GM19035 (cell line): ENCODE results near the gene OR51T1.
"Not testable (repeated sequence)": the region's sequence is repeated elsewhere in the genome, so short reads cannot be mapped to it uniquely, and the experiment has no call there.

Experiments
- ATAC-seq: cut with Tn5 transposase; IDR thresholded peaks from one replicate; pipeline ENCODE4 v1.9.1; 2021; ENCODE audit not compliant: unreplicated experiment

Gene OR51T1, protein sequence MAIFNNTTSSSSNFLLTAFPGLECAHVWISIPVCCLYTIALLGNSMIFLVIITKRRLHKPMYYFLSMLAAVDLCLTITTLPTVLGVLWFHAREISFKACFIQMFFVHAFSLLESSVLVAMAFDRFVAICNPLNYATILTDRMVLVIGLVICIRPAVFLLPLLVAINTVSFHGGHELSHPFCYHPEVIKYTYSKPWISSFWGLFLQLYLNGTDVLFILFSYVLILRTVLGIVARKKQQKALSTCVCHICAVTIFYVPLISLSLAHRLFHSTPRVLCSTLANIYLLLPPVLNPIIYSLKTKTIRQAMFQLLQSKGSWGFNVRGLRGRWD

DNA sequence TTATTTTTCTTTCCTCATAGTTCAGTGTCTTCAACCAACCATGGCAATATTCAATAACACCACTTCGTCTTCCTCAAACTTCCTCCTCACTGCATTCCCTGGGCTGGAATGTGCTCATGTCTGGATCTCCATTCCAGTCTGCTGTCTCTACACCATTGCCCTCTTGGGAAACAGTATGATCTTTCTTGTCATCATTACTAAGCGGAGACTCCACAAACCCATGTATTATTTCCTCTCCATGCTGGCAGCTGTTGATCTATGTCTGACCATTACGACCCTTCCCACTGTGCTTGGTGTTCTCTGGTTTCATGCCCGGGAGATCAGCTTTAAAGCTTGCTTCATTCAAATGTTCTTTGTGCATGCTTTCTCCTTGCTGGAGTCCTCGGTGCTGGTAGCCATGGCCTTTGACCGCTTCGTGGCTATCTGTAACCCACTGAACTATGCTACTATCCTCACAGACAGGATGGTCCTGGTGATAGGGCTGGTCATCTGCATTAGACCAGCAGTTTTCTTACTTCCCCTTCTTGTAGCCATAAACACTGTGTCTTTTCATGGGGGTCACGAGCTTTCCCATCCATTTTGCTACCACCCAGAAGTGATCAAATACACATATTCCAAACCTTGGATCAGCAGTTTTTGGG lies at the start of gene OR51T1:
Gene OR51T1, plus strand, starts transcription at position 41 of the 641 bp plus-strand sequence. Its CDS starts 0 bp downstream, at position 41.
- ATAC-seq: no peak

DNA sequence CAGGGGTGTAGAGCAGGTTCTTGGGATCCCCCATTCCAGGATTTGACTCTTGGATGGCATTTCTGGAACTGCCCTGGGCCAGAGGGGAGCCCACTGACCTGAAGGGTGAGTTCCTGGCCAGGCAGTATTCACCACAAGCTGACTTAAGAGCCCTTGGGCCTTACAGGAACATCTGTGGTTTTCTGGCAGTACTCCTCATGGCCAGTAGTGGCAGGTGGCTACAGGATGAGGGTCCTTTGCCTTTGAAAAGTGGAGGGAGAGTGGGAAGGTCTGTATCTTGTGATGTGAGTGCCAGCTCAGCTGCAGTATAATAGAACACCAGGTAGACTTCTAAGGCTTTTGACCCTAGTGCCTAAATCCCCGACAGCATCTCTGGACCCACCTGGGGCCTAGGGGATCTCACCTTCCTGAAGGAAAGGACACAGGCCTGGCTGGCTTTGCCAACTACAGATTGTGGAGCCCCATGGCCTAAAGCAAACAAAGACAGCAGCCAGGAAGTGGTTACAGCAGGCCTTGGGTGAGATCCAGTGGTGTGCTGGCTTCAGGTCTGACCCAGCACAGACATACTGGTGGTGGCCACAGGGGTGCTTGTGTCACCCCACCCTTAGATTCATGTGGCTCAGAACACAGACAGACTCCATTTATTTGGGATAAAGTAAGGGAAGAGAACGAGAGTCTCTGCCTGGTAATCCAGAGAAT lies 41.7 kb upstream of the OR51T1 start:
- no peak for ATAC-seq

DNA sequence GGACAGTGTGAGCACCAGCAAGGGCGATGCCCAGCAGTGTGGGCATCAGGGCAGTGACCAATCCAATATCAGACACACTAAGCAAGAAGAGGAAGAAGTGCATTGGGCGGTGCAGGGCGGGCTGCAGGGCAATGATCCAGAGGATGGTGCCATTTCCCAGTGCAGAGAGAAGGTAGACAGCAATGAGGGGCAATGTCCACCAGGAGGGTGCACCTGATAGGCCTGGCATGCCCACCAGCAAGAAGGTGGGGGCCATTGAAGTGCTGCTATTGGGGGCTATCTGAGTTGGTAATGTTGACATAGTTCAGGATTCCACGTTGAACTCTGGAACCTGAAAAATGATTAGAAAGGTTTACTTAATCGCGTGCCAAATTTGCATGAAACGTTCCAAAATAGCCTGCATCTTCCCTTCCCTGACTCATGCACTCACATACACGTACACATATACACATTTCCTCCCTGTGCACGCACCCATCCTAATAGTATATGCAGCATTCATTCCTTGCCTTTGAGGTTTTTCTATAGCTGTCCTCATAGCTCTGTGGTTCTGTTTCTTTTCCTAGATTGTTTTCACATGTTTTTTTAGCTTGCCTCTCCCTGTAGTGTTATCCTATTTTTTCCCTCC lies 32.7 kb upstream of the OR51T1 start, which contains the start of gene OR51S1:
Gene OR51S1, minus strand, starts transcription at position 301 of the 625 bp plus-strand sequence. Its CDS starts 0 bp downstream, at position 301.
- ATAC-seq: no peak

DNA sequence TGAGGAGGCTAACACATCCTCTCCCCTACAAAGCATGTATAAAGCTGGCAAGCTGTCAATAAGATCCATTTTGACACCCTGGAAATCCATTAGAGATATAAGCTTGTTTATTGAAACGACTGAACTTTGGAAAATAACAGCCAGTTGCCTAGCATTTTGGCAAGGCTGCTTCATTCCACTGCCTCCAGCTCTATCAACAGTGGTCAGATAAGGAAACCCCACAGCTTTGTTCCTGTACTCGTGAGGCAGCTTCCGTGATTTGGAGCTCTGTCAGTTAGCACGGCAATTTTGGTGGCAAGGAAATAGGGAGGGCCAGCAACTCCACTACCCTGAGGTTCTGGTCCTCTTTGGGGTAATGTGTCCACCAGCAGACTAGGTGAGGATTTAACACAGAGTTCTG lies 30.7 kb upstream of the OR51T1 start:
- ATAC-seq: no peak

DNA sequence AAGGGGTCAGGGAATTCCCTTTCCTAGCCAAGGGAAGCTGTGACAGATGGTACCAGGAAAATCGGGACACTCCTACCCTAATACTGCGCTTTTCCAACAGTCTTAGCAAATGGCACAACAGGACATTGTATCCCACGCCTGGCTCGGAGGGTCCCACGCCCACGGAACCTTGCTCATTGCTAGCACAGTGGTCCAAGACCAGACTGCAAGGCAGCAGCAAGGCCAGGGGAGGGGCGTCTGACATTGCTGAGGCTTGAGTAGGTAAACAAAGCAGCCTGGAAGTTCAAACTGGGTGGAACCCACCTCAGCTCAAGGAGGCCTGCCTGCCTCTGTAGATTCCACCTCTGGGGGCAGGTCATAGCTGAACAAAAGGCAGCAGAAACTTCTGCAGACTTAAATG lies 27.4 kb upstream of the OR51T1 start:
- not testable (repeated sequence) for ATAC-seq

DNA sequence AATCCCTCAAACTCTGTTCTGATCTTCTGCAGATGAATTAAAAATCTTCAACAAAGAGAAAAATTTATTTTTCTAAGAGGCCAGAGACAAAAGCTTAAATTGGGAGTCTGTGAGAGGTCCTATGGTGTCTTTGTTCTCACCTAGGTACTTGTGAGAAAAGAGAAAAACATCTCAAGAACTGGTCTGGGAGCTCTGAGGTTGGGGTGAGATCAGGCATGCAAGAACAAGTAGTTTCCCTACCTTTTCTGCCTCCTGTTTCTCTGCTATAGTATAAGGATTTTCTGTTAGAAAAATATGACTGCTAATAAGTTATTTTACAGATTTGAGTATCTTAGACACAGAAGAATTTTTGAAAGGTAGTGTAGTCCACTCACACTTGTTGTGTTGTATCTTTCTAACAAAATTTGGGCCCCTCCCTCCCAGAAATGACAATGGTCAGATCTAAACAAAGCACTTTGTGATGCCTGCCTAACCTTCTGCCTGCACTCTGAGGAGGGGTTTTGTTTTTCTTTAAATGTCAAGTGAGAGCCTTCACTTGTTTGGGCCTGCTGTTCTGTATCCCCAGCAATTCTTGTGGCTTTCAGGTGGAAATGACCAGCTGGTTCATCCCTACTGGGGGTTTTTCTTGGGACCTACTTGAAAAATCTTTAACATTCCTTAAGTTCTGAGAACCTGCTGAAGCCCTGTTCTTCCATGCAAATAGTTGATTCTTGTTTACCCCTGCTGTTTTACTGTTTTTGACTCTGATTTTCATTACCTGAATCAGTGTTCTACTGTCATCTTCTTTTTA lies 19.1 kb upstream of the OR51T1 start:
- no peak for ATAC-seq

DNA sequence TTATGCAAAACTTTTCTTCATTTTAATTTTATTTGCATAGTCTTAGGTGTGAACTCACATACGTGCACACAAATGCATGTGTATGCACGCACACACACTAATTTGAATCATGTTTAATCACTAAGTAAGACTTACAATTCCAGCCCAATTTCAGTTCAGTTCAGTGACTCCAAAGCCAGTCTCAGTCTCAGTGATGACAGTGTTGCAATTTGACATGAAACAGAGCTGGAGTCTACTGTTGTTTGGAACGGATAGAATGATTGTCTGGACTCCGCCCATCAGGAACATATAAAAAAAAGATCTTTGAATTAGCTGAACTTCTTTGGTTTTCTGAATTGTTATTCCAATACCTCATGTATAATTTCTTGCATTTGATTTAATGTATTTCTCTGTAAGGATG lies 17.8 kb upstream of the OR51T1 start:
- no peak for ATAC-seq

DNA sequence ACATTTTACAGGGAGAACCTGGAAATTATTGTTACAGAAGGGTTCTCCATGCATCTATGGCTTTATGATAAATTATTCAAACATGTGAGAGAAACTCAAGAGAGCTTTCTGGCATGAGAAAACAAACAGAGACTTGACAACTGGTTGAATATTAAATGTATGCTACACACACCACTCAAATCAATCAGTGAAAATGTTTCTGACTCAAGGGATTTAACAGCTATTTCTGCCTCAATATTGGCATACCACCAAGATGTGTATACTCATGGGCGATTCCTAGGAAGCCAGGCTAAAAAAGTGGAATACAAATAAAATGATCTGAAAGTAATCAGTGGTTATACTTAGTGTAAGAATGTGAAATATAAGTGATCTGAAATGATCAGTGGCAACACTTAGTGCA lies 15.8 kb upstream of the OR51T1 start:
- ATAC-seq: no peak

DNA sequence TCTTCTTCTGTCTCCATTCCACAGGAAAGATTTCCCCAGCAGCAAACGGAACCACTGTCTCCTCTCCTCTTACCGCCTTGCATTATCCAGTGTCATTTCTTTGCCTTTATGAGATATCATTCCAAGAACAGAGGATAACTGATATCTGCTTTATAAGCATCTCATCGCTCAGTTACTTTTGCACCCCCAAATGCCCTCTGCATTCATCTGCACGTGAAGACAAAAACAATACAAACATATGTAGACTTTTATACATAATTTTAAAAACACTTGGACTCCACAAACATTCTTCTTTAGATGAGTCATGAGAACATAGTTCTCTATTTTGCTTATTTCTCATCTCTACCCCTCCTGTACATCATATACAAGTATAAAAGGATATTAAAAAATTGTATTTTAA lies 512 bp upstream of the OR51T1 start:
- ATAC-seq: no peak

DNA sequence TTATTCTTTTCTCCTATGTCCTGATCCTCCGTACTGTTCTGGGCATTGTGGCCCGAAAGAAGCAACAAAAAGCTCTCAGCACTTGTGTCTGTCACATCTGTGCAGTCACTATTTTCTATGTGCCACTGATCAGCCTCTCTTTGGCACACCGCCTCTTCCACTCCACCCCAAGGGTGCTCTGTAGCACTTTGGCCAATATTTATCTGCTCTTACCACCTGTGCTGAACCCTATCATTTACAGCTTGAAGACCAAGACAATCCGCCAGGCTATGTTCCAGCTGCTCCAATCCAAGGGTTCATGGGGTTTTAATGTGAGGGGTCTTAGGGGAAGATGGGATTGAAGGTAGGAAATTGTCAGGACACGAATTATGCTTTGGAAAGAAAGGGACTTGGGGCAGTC lies 843 bp downstream of the OR51T1 start:
- ATAC-seq: no peak

DNA sequence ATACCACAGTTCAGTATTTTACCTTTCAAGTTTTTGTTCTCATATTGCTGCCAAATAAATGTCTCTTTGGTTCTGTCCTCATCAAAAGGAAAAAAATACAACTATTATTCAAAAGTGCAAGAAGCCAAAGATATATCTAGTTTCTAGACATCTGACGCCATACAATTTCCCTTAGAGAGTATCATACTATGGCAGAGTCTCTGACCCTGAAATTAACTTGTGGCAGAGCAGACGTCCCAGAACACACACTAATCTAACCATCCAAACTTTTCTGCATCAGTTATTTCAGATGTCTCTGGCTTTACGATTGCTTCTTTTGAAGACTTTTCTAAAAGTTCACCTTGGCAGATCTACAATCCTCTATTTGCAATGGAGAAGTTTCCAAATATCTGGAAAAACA lies 2.7 kb downstream of the OR51T1 start:
- no peak for ATAC-seq

DNA sequence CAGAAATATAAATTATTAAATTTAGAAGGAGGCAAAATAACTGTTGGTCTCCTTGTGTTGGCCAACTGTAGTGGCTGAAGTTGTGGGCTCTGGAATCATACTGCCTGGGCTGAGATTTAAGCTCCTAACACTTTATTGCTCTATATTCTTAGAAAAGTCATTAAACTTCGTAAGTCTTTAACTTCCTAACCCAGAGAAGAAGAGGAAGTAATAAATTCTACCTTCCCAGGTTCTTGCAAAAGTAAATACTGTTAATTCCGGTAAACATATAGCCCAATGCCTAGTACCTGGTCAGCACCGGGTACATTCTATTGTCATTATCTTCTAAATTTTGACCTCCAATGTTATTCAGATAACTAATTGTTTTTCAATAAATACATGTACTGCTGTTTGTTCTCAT lies 4.5 kb downstream of the OR51T1 start:
- ATAC-seq: no peak

DNA sequence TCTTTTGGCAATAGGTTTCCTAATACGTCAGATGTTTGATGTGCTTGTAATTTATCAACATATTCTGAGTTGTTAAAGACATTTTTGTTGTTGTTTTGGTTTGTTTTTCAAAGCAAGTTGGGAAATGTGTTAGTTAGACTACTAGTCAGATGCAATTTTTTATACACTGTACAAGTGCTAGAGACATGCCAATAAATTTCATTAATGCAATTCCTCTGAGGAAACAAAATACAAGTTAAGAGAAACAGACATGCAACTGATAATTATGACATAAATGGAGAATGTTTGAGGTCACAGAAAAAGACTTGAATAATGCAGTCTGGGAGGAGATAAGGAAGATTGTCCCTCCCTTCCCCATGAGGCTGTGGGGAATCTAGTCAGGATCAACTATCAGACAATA lies 5.9 kb downstream of the OR51T1 start:
- ATAC-seq: no peak

DNA sequence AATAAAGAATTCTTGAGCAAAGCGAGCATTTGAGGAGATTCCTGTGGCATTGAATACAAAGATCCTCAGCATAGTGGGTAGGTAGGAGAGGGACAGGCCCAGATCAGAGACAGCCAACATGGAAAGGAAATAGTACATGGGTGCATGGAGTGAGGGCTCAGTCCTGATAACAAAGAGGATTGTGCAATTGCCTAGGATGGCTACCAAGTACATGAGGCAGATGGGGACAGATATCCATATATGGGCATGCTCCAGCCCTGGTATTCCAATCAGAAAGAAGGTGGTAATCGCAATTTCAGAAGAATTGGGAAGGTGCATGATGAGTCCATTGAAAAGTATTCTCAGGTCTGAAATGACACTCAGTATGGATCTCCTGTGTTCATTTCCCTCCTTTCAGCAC lies 8.6 kb downstream of the OR51T1 start:
- no peak for ATAC-seq

DNA sequence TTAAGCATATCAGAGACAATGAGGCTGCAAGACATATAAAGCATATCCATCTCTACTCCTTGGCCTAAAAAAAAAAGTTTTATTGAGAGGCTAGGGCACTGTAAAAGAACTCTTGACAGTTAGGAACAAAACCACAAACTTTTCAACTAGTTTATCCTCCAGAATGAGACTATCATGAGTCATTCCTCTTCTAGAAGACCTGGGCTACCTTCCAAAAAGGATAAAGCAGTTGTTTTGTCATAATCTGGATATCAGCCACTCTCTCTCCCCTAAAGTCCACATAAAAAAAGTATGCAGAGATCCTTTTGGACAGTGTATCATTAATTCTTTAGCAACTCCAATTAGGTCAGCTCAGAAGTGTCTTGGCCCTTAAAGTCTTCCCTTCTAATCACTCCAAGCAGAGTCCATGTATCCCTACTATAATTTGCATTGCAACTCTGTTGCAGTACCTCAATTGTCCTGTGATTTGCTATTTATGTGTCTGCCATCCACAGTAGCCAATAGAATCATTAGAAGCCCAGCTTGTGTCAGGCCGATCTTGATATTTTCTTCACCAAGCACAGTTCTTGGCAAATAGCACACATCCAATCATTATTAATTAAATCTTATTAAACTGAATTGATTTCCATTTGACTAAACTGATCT lies 10.4 kb downstream of the OR51T1 start:
- ATAC-seq: no peak

DNA sequence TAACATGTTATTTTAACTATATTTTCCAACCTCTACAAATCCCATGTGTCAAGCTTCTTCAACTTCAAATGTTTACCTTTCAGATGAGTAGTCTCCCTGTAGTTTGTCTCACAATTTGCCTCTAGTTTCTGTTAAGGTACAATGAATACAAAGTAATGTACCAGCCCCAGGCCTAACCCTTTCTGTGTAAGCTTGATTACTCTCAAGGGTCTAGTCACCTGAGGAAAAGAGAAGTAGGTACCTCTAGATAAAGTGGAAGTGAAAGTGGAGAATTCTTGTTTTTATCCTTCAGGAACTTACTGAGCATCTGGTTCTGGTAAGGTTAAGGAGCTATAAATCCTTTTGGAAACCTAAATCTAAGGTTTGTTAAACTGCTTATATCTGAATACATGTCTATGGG lies 21.8 kb downstream of the OR51T1 start, which contains the start of gene OR51A7:
Gene OR51A7, plus strand, starts transcription at position 300 of the 400 bp plus-strand sequence. CDS start 3,587 bp downstream, outside the sequence.
- ATAC-seq: no peak

DNA sequence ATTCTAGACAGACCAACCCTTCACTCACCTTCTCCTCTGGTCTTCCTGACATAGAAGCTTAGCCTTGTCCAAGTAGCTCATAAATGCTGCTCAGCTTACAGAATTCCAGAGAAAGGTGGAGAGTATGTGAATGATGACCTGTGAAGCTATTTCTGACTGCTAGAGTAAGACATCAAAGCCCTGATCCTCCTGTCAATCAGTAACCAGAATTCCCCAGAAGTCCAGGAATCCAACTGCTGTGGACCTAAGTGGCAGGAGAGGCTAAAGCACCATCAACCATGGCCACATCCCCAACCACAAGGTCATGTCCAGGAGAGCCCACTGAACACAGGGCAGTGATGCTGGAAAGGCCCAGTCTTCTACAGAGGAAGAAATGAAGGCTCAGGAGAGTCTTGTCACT lies 34.9 kb downstream of the OR51T1 start:
- ATAC-seq: no peak

DNA sequence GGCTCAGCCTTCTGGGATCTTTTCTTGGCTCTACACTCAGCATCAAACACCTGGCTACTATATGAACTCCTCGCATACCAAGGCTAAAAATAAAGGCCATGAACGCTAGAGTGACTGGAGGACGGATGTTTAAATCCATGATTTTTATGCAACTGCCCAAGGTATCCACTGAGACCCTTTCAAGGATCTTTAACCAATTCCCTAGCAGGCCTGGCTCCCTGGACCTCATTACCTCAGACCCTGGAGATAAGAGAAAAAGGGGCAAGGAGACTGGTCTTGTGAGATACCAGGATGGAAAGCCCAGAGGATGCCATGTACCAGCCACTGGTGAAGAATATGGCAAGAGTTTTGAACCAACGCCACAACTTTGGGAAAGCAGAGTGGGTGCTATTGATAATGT lies 37.5 kb downstream of the OR51T1 start, which contains the start of gene OR51G2:
Gene OR51G2, minus strand, starts transcription at position 101 of the 400 bp plus-strand sequence. CDS start 3,687 bp downstream, outside the sequence.
- ATAC-seq: no peak

DNA sequence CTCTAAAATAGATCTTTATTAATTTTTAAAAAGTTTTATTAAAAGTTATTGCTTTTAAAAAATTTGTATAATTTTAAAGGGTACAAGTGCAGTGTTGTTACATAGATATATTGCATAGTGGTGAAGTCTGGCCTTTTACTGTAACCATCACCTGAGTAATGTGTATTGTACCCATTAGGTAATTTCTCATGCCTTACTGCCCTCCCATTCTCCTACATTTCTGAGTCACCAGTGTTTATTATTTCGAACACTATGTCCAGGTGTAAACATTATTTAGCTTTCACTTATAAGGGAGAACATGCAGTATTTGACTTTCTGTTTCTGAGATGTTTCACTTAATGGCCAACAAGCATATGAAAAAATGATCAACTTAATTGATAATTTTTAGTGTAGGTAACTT lies 40.1 kb downstream of the OR51T1 start:
- ATAC-seq: no peak

DNA sequence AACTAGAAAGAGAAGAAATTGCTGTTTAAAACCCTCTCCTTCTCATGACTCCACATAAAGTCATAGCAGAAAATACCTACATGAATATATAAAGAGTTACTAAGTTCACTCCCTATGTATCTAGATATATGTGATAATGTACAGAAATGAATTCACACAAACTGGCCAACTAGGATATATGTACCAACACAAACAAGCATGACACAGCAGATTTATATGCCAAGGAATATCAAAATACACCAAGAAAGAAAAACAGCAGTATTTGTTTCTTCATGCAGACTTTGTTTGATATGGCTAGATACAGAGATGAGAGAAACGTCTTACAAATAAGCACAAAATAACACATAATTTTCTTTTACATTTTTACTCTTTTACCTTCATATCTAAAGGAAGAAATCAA lies 40.6 kb downstream of the OR51T1 start:
- no peak for ATAC-seq
